GM21717 (cell line): ENCODE data around the gene FAAP20.

ENCODE experiments used
- ATAC-seq: cut with Tn5 transposase; IDR thresholded peaks from one replicate; pipeline ENCODE4 v1.9.1; 2021; ENCODE audit warnings: mild to moderate bottlenecking, moderate library complexity; ENCODE audit not compliant: unreplicated experiment

Gene FAAP20

GRCh38 chr1:2230781-2231531, 36.4 kb upstream of the FAAP20 start:
- no peak for ATAC-seq

- ATAC-seq, result no peak
Observed at GRCh38 chr1:2229911-2230731, 35.5 kb upstream of the FAAP20 start.

DNA sequence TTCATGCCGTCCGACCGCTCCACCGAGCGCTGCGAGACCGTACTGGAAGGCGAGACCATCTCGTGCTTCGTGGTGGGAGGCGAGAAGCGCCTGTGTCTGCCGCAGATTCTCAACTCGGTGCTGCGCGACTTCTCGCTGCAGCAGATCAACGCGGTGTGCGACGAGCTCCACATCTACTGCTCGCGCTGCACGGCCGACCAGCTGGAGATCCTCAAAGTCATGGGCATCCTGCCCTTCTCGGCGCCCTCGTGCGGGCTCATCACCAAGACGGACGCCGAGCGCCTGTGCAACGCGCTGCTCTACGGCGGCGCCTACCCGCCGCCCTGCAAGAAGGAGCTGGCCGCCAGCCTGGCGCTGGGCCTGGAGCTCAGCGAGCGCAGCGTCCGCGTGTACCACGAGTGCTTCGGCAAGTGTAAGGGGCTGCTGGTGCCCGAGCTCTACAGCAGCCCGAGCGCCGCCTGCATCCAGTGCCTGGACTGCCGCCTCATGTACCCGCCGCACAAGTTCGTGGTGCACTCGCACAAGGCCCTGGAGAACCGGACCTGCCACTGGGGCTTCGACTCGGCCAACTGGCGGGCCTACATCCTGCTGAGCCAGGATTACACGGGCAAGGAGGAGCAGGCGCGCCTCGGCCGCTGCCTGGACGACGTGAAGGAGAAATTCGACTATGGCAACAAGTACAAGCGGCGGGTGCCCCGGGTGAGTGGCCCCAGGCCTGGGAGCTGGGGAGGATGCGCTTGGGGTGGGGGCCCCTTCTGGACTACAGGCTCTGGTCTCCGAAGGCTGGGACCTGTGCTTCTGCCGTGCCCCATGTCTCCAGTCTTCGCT, 34.7 kb upstream of the FAAP20 start:
- no peak for ATAC-seq

DNA sequence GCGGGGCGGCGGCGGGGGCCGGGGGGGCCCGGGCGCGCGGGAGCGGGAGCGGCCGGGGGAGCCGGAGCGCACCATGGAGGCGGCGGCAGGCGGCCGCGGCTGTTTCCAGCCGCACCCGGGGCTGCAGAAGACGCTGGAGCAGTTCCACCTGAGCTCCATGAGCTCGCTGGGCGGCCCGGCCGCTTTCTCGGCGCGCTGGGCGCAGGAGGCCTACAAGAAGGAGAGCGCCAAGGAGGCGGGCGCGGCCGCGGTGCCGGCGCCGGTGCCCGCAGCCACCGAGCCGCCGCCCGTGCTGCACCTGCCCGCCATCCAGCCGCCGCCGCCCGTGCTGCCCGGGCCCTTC, 34.1 kb upstream of the FAAP20 start:
- no peak for ATAC-seq

DNA sequence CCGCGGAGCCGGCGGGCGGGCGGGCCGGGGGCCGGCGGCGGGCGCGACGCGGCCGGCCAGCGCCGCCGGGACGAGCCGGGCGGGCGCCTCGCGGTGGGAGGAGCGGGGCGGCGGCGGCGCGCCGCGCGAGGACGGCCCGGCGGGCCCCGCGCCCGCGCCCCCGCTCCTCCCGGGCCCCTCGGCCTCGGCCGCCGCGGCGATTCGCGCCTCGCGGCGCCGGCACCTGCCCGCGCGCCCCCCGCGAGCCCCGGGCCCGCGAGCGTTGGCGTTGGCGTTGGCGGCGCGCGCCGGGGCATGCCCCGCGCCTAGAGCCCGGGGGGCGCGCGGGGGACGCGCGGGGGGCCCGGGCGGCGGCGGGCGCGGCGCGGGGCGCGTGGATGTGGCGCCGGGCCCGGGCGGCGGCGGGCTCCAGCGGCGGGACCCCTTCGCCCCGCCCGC, 33.6 kb upstream of the FAAP20 start, which contains the start of gene SKI:
Gene SKI (plus strand): TSS at position 163 of the 438 bp plus-strand sequence. CDS start 448 bp downstream, outside the sequence.
- ATAC-seq, result no peak

DNA sequence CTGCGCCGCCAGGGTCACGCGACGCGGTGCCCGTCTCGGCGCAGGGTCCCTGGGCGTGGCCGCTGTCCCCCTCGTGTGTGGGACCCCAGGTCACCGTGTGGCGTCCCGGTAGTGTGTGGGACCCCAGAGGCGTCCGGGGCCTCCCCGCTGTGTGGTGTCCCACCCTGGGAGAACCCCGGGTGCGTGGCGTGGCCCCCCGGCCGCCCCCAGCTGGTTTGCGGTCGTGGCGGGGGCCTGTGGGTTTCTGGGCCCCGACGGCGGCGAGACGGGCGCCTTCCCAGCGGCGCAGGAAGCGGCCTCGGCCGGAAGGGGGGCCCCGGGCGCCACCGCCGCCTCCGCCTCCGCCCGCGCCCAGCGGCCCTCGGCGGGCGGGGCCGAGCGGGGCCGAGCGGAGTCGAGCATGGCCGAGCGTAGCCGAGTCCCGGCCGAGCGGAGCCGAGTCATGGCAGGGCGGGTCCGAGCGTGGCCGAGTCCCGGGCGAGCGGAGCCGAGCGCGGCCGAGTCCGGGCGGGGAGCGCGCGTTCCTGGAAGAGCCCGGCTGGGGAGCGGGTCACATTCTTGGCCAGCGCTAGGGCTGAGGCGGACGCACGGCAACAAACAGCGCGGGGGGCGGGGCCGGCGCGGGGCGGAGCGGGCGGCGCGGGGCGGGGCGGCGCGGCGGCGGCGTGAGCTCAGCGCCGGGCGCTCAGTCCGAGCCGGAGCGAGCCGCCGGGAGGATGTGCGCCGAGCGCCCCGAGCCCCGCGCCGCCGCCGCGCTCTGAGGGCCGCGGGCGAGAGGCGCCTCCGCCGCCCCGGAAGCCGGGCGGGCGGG, 33.0 kb upstream of the FAAP20 start:
- peak; percentile 82 for ATAC-seq

- peak; percentile 2 for ATAC-seq
Observed at GRCh38 chr1:2226525-2227345, 32.2 kb upstream of the FAAP20 start.

- no peak for ATAC-seq
Observed at GRCh38 chr1:2224631-2225428, 30.3 kb upstream of the FAAP20 start.

GRCh38 chr1:2224170-2224584, 29.6 kb upstream of the FAAP20 start:
- ATAC-seq, result no peak

DNA sequence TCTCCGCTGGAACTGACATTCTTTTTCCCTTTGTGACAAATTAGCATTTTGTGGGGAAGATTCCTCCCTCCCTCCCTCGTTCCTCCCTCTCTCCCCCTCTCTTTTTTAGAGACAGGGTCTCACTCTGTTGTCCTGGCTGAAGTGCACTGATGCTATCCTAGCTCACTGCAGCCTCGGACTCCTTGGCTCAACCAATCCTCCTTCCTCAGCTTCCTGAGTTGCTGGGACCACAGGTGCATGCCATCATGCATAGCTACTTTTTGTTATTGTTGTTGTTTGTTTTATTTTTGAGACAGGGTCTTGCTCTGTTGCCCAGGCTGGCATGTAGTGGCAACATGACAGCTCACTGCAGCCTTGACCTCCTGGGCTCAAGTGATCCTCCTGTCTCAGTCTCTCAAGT, 26.7 kb upstream of the FAAP20 start:
- no peak for ATAC-seq

DNA sequence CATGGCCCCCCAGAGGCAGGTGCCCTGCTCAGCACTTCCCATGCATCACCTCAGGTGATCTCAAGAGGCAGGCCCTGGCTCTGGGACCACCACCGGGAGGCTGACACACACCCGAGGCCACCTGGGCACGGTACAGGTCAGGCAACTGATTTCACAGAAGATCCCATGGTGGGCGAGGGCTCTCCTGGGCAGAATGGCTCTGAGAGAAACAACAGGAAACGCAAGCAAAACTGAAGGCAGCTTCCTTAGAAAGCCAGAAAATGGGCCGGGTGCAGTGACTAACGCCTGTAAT, 22.1 kb upstream of the FAAP20 start:
- ATAC-seq, result no peak

DNA sequence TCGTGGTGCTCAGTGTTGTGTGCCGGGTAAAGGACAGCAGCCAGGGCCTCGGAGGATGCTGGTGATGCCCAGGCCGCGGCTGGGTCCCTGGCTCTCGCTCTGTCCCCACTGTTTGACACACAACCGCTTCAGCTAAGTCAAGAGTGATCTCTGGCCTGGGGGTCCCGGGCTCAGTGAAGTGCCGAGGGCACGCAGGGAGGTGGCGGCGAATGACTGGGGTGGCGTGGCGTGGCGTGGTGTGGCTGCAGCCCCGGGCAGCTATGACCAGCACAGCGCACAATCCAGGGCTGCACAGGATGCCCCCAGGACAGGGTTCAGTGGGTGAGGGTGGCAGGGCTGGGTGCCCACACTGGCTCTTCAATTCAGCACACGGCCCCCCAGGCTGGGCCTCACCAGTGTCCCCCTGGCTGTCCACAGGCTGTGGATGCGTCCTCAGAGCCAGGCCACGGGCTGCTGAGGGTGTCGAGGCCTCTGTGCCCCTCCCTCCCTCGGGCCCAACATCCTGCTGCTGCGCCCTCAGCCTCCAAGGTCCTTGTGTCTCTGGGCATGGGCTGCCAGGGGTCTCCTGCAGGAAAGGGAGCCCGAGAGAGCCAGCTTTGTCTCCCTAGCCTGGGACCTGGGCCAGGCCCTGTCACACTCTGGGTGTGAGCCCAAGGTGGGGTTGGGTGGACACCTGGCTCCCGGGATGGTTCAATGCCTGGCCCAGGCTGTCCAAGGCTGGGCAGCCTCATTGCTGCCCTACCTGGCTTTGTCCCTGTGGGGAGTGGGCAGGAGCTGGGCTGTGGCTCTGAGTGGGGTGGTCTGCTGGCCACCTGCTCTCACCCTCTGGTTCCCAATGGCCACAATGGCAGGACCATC, 21.6 kb upstream of the FAAP20 start:
- ATAC-seq, result no peak

GRCh38 chr1:2215329-2215728, 20.8 kb upstream of the FAAP20 start:
- ATAC-seq, result no peak

GRCh38 chr1:2214541-2215241, 20.1 kb upstream of the FAAP20 start:
- no peak for ATAC-seq

DNA sequence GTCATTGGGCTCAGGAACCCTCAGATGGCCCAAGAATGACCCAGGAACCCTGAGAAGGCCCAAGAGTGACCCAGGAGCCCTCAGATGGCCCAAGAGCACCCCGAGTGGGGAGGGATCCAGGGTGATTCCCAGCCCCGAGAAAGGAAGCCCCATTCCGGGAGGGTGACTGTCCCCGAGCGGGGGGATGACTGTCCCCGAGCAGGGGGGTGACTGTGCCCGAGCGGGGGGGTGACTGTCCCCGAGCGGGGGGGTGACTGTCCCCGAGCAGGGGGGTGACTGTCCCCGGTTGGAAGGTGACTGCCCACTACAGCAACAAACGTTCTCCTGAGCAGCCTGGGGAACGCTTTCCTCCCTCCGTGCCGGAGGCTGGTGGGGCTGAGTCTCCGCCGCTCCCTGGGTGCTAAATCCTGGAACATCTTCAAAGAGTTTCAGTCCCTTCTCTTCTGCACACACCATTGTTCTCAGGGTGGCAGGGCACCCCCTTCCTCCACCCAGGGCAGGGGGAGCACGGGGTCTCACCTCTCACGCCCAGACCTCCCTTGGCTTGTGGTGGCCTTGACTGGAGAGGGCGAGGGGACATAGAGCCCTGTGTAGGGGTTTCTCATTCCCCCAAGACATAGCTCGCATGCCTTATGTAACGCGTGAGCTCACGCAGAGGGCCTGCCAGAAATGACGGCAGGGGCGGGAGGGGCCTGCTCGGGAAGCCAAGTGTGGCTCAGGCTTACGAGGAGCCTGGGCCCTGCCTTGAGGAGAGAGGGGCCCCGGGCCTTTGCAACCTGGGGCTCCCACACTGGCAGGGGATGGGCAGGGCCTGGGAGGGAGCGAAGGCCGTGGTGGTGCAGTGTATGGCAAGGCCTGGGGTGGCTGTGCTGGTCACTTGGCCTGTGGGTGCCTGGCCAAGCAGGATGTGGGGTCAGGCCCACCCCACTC, 19.3 kb upstream of the FAAP20 start:
- ATAC-seq, result no peak
